GM12878 (cell line): Measurements from ENCODE around the gene CYB561A3. TPM values are rescaled to one million over a fixed set of nuclear protein-coding genes. Genes with fewer than 3 reads are reported as not detected.

Experiments used
- CBFB ChIP-seq: IDR thresholded peaks from 2 replicates; pipeline ENCODE4 v1.6.1; 2016; ENCODE audit warnings: antibody characterized with exemption, low read depth
- CBX5 ChIP-seq: sonication (generic); IDR thresholded peaks from 2 replicates; pipeline ENCODE4 v1.6.1; 2016; ENCODE audit warnings: low read depth, moderate library complexity, mild to moderate bottlenecking, inconsistent platforms
- CHD1 ChIP-seq: IDR thresholded peaks from 2 replicates; pipeline ENCODE4 v1.6.1; 2012; ENCODE audit warnings: low read depth, low read length, improper control_type of control experiment
- ETV6 ChIP-seq, 2 experiments: fragments of 450-650 bp in 1 of 2; IDR thresholded peaks in 1 of 2; conservative IDR thresholded peaks in 1 of 2; 2 replicates each; pipeline ENCODE4 v1.6.1; 2014; ENCODE audit warnings: antibody characterized with exemption in 1 of 2, borderline replicate concordance in 1 of 2, low read depth in 1 of 2, mild to moderate bottlenecking in 1 of 2, moderate library complexity in 1 of 2
- GATAD2B ChIP-seq: fragments of 450-650 bp; conservative IDR thresholded peaks from 2 replicates; pipeline ENCODE4 v1.6.1; 2017; ENCODE audit warnings: low read depth, mild to moderate bottlenecking, moderate library complexity
- HDAC2 ChIP-seq: fragments of 200-600 bp; sonication (generic); IDR thresholded peaks from 2 replicates; pipeline ENCODE4 v1.6.1; 2017
- KLF5 ChIP-seq: fragments of 450-650 bp; IDR thresholded peaks from 2 replicates; pipeline ENCODE4 v1.6.1; 2014; ENCODE audit warnings: mild to moderate bottlenecking; ENCODE audit not compliant: partially characterized antibody
- NKRF ChIP-seq: fragments of 450-650 bp; conservative IDR thresholded peaks from 2 replicates; pipeline ENCODE4 v1.6.1; 2017; ENCODE audit warnings: mild to moderate bottlenecking, moderate library complexity
- NR2C1 ChIP-seq: fragments of 450-650 bp; IDR thresholded peaks from 2 replicates; pipeline ENCODE4 v1.6.1; 2017; ENCODE audit warnings: antibody characterized with exemption, mild to moderate bottlenecking, moderate library complexity
- POLR2A ChIP-seq: IDR thresholded peaks from 2 replicates; pipeline ENCODE4 v1.6.1; 2011; ENCODE audit warnings: low read depth, mild to moderate bottlenecking, low read length
- POU2F2 ChIP-seq: IDR thresholded peaks from 3 replicates; pipeline ENCODE4 v1.6.1; 2011; ENCODE audit warnings: low read depth, mild to moderate bottlenecking, low read length, borderline replicate concordance
- PRDM15 ChIP-seq: fragments of 450-650 bp; formaldehyde crosslinking; IDR thresholded peaks from 2 replicates; pipeline ENCODE4 v1.4.0; 2020; ENCODE audit warnings: mild to moderate bottlenecking, moderate library complexity
- RAD51 ChIP-seq: fragments of 450-650 bp; IDR thresholded peaks from 2 replicates; pipeline ENCODE4 v1.6.1; 2016; ENCODE audit warnings: moderate library complexity, mild to moderate bottlenecking, inconsistent platforms
- SRF ChIP-seq, 2 experiments: IDR thresholded peaks; 2 replicates each; pipeline ENCODE4 v1.6.1; 2011; ENCODE audit warnings: low read depth in 2 of 2, low read length in 2 of 2, mild to moderate bottlenecking in 1 of 2, moderate library complexity in 1 of 2
- ZBED1 ChIP-seq: IDR thresholded peaks from 2 replicates; pipeline ENCODE4 v1.6.1; 2016; ENCODE audit warnings: borderline replicate concordance
- ZBTB33 ChIP-seq: fragments of 450-650 bp; IDR thresholded peaks from 2 replicates; pipeline ENCODE4 v1.6.1; 2017; ENCODE audit warnings: mild to moderate bottlenecking
- ZNF217 ChIP-seq: fragments of 450-650 bp; IDR thresholded peaks from 2 replicates; pipeline ENCODE4 v1.6.1; 2017; ENCODE audit warnings: antibody characterized with exemption, mild to moderate bottlenecking
- ZNF274 ChIP-seq: IDR thresholded peaks from one replicate; pipeline ENCODE4 v1.8.0; 2011; ENCODE audit not compliant: insufficient read length, insufficient read depth
- ZNF687 ChIP-seq: fragments of 450-650 bp; IDR thresholded peaks from 2 replicates; pipeline ENCODE4 v1.6.1; 2017; ENCODE audit warnings: mild to moderate bottlenecking, moderate library complexity
- polyA plus RNA-seq, 11 experiments: library from polyadenylated mRNA; depleted of rRNA in 4 of 11; unstranded in 6 of 11; stranded (reverse) in 5 of 11; fragments of >200 nt; fragmentation: Nextera tagmentation in 4 of 11; fragmentation: Illumina TruSeq in 1 of 11; extraction: Ambion mirVana in 4 of 11; extraction: Trizol in 1 of 11; gene quantifications; 1 replicate in 1 of 11; 2 replicates in 10 of 11; pipeline versions ENCODE4 v1.2.1 to v1.2.3, GENCODE V29; 2011 to 2016; ENCODE audit warnings: inconsistent platforms in 2 of 11, missing spikeins in 2 of 11, low read depth in 1 of 11
- total RNA-seq, 4 experiments: library from RNA; depleted of rRNA in 3 of 4; stranded (reverse); fragments of >200 nt in 3 of 4; fragmentation: Illumina TruSeq in 1 of 4; extraction: Trizol in 1 of 4; gene quantifications; 2 replicates each; pipeline versions ENCODE4 v1.2.1 to v1.2.3, GENCODE V29; 2013 to 2021

The CYB561A3 gene
- total and polyA plus RNA-seq, 10 of the 15 experiments (the other 5 are each of a cell fraction or from before 2014, with no cell fraction given) = 40.1 to 169 (median 74.4) TPM

GRCh38 chr11:61361741-61362541, at the start of gene CYB561A3, which contains the start of gene TMEM138 (continued):
- TF ChIP-seq ZNF687 = peak; percentile 80
- peak; percentile 84 for TF ChIP-seq CBFB
- peak; percentile 89; the same call in 1 of the 2 replicates for TF ChIP-seq CBX5
- TF ChIP-seq POU2F2 = peak; percentile 86; the same call in 2 of the 3 replicates
- TF ChIP-seq GATAD2B = peak; percentile 80
- TF ChIP-seq ETV6 (conservative IDR thresholded peaks at IDR 0.05 in 1 of 2, IDR thresholded peaks at IDR 0.05 in 1 of 2; ENCODE audit: borderline replicate concordance in 1 of 2, low read depth in 1 of 2) = peak in 1 of 2 experiments; percentile 48; a peak in 1 of 4 replicates
- TF ChIP-seq KLF5 = peak; percentile 33
- no peak for TF ChIP-seq HDAC2
- TF ChIP-seq ZBED1 = peak; percentile 74
- no peak for TF ChIP-seq CHD1
- peak; percentile 92 for TF ChIP-seq NR2C1
- TF ChIP-seq PRDM15 (CRISPR knock-in tag) = no peak
- peak; percentile 77; the same call in 1 of the 2 replicates for TF ChIP-seq ZNF217
- TF ChIP-seq NKRF = peak; percentile 62; the same call in 1 of the 2 replicates
- TF ChIP-seq RAD51 = no peak
- TF ChIP-seq ZNF274 = no peak
- peak; percentile 94 for TF ChIP-seq POLR2A
- TF ChIP-seq ZBTB33 = no peak
- TF ChIP-seq SRF (IDR thresholded peaks at IDR 0.05; ENCODE audit: low read depth in 2 of 2, low read length in 2 of 2) = no peak
